HCT116 (cell line): ENCODE measurements around the gene FAT1. TPM values are rescaled to one million over a fixed set of nuclear protein-coding genes. Genes with fewer than 3 reads are reported as not detected.

Experiments used
- ATAC-seq: fragments of 200-7000 bp; cut with Tn5 transposase; 2 replicates; pipeline ENCODE4 v1.9.1; 2020; ENCODE audit warnings: mild to moderate bottlenecking, moderate library complexity
- BruUV-seq: library from RNA; stranded (reverse); fragments of 400-500 nt; replicated peaks from 2 replicates; lab custom pipeline; 2021; lab: Mats Ljungman, UMichigan
- CTCF ChIA-PET: fragments of 300-600 bp; sonication (Branson Sonifier 250); formaldehyde crosslinking; loops from one replicate; lab custom pipeline; 2021; ENCODE audit warnings: antibody characterized with exemption; lab: Charles Lee
- POLR2A ChIA-PET: fragments of 300-600, 350-600 bp; sonication (Branson Sonifier 250); formaldehyde crosslinking; loops from one replicate; lab custom pipeline; 2021; ENCODE audit warnings: antibody characterized with exemption; lab: Charles Lee
- RAD21 ChIA-PET, 2 experiments: fragments of 300-600 bp; sonication (Branson Sonifier 250); formaldehyde crosslinking; loops; one replicate each; lab custom pipeline; 2023; ENCODE audit warnings: low total read pairs in 2 of 2; ENCODE audit not compliant: uncharacterized antibody in 2 of 2, unreplicated experiment in 2 of 2, low non-redundant PET in 1 of 2; lab: Charles Lee
- DNase-seq: peaks from one replicate; pipeline ENCODE4 v3.0.0-alpha.2; 2010; ENCODE audit warnings: low read depth, low spot score
- H2AFZ ChIP-seq: fragments of 200-600 bp; shearing (Covaris generic), sonication (generic); 2 replicates; pipeline ENCODE4 v1.6.1; 2017; ENCODE audit warnings: low read depth, mixed run types, mixed read lengths, antibody characterized with exemption, low read length; ENCODE audit not compliant: poor library complexity, severe bottlenecking
- H3K27ac ChIP-seq: 2 replicates; pipeline ENCODE4 v1.5.1; 2012; ENCODE audit warnings: low read depth, low read length
- H3K27me3 ChIP-seq: fragments of 200-600 bp; sonication (generic); 2 replicates; pipeline ENCODE4 v1.6.1; 2016; ENCODE audit warnings: mixed run types, low read length, mixed read lengths; ENCODE audit not compliant: insufficient read depth
- H3K36me3 ChIP-seq, 2 experiments: fragments of 200-500 bp in 1 of 2; fragments of 200-600 bp in 1 of 2; sonication (Bioruptor generic) in 1 of 2; sonication (generic) in 1 of 2; 2 replicates each; pipeline versions ENCODE4 v1.5.1 to v1.6.1; 2014 to 2016; ENCODE audit warnings: low read length in 2 of 2, inconsistent platforms in 1 of 2, mixed read lengths in 1 of 2, mixed run types in 1 of 2; ENCODE audit not compliant: insufficient read depth in 2 of 2, control insufficient read depth in 1 of 2
- H3K4me1 ChIP-seq, 2 experiments: fragments of 200-600 bp in 1 of 2; sonication (generic) in 1 of 2; 2 replicates each; pipeline versions ENCODE4 v1.5.1 to v1.6.1; 2012 to 2017; ENCODE audit warnings: low read length in 2 of 2, inconsistent platforms in 1 of 2, mild to moderate bottlenecking in 1 of 2, mixed read lengths in 1 of 2, mixed run types in 1 of 2, moderate library complexity in 1 of 2; ENCODE audit not compliant: insufficient read depth in 2 of 2, control insufficient read depth in 1 of 2
- H3K4me2 ChIP-seq: fragments of 200-600 bp; sonication (generic); 2 replicates; pipeline ENCODE4 v1.6.1; 2017; ENCODE audit warnings: mixed run types, low read length, mixed read lengths
- H3K4me3 ChIP-seq, 2 experiments: fragments of 200-600 bp in 1 of 2; sonication (generic) in 1 of 2; replicated peaks in 1 of 2; 2 replicates each; pipeline ENCODE4 v1.5.1; 2011 to 2016; ENCODE audit warnings: low read length in 2 of 2, control low read depth in 1 of 2, low read depth in 1 of 2, mild to moderate bottlenecking in 1 of 2, mixed read lengths in 1 of 2, mixed run types in 1 of 2
- H3K79me2 ChIP-seq: fragments of 200-600 bp; sonication (generic); 2 replicates; pipeline ENCODE4 v1.6.1; 2017; ENCODE audit warnings: mild to moderate bottlenecking, mixed run types, low read length, moderate library complexity, mixed read lengths; ENCODE audit not compliant: insufficient read depth
- H3K9ac ChIP-seq: fragments of 200-600 bp; sonication (generic); 2 replicates; pipeline ENCODE4 v1.6.1; 2016; ENCODE audit warnings: low read length, mixed read lengths
- H3K9me2 ChIP-seq: fragments of 200-600 bp; sonication (generic), shearing (Covaris generic); 2 replicates; pipeline ENCODE4 v1.6.1; 2017; ENCODE audit warnings: mixed run types, mild to moderate bottlenecking, moderate library complexity; ENCODE audit not compliant: insufficient read depth
- H3K9me3 ChIP-seq, 2 experiments: fragments of 200-500 bp in 1 of 2; fragments of 200-600 bp in 1 of 2; sonication (Bioruptor generic) in 1 of 2; sonication (generic) in 1 of 2; 2 replicates each; pipeline ENCODE4 v1.6.1; 2014 to 2017; ENCODE audit warnings: low read length in 2 of 2, mixed read lengths in 2 of 2, inconsistent platforms in 1 of 2, low read depth in 1 of 2, mild to moderate bottlenecking in 1 of 2, mixed run types in 1 of 2, moderate library complexity in 1 of 2; ENCODE audit not compliant: control insufficient read depth in 1 of 2, insufficient read depth in 1 of 2
- H4K20me1 ChIP-seq: fragments of 200-600 bp; sonication (generic), shearing (Covaris generic); 2 replicates; pipeline ENCODE4 v1.6.1; 2017; ENCODE audit warnings: mixed run types, mild to moderate bottlenecking, moderate library complexity; ENCODE audit not compliant: insufficient read depth
- ATF3 ChIP-seq: IDR thresholded peaks from 2 replicates; pipeline ENCODE4 v1.6.1; 2012
- CBX3 ChIP-seq: IDR thresholded peaks from 2 replicates; pipeline ENCODE4 v1.6.1; 2012; ENCODE audit warnings: low read depth
- CEBPB ChIP-seq: IDR thresholded peaks from 2 replicates; pipeline ENCODE4 v1.6.1; 2012; ENCODE audit warnings: low read depth
- CTCF ChIP-seq, 3 experiments: fragments of 200-600 bp in 1 of 3; sonication (generic) in 1 of 3; IDR thresholded peaks in 2 of 3; conservative IDR thresholded peaks in 1 of 3; 2 replicates each; pipeline ENCODE4 v1.5.1; 2012 to 2017; ENCODE audit warnings: low read depth in 2 of 3, low read length in 2 of 3, antibody characterized with exemption in 1 of 3, borderline replicate concordance in 1 of 3, control low read depth in 1 of 3, mild to moderate bottlenecking in 1 of 3, mixed read lengths in 1 of 3, mixed run types in 1 of 3, moderate library complexity in 1 of 3; ENCODE audit not compliant: insufficient read depth in 1 of 3
- EGR1 ChIP-seq: IDR thresholded peaks from 2 replicates; pipeline ENCODE4 v1.6.1; 2012; ENCODE audit warnings: low read depth
- ELF1 ChIP-seq: IDR thresholded peaks from 2 replicates; pipeline ENCODE4 v1.6.1; 2012; ENCODE audit warnings: low read depth, borderline replicate concordance
- EZH2 ChIP-seq: fragments of 200-600 bp; sonication (generic); IDR thresholded peaks from 2 replicates; pipeline ENCODE4 v1.6.1; 2017; ENCODE audit warnings: antibody characterized with exemption, mixed run types
- EZH2phosphoT487 ChIP-seq: fragments of 200-600 bp; IDR thresholded peaks from 2 replicates; pipeline ENCODE4 v1.6.1; 2018; ENCODE audit warnings: antibody characterized with exemption, borderline replicate concordance
- FOSL1 ChIP-seq: IDR thresholded peaks from 2 replicates; pipeline ENCODE4 v1.6.1; 2012; ENCODE audit warnings: low read depth
- JUND ChIP-seq: IDR thresholded peaks from 2 replicates; pipeline ENCODE4 v1.6.1; 2012
- POLR2A ChIP-seq: IDR thresholded peaks from 2 replicates; pipeline ENCODE4 v1.7.0; 2011; ENCODE audit warnings: borderline replicate concordance; ENCODE audit not compliant: insufficient read depth, insufficient read length; ENCODE audit errors: extremely low read depth
- RAD21 ChIP-seq: IDR thresholded peaks from 2 replicates; pipeline ENCODE4 v1.6.1; 2012; ENCODE audit warnings: low read depth, mild to moderate bottlenecking
- SP1 ChIP-seq: IDR thresholded peaks from 2 replicates; pipeline ENCODE4 v1.6.1; 2012; ENCODE audit warnings: low read depth
- TCF7L2 ChIP-seq: IDR thresholded peaks from 2 replicates; pipeline ENCODE4 v1.7.0; 2011; ENCODE audit warnings: borderline replicate concordance, inconsistent platforms; ENCODE audit not compliant: insufficient read depth, insufficient read length; ENCODE audit errors: extremely low read depth
- YY1 ChIP-seq: IDR thresholded peaks from 2 replicates; pipeline ENCODE4 v1.6.1; 2011; ENCODE audit warnings: low read length, low read depth, moderate library complexity, mild to moderate bottlenecking; ENCODE audit not compliant: insufficient replicate concordance; ENCODE audit errors: extremely low read depth
- ZBTB33 ChIP-seq: IDR thresholded peaks from 2 replicates; pipeline ENCODE4 v1.6.1; 2011; ENCODE audit warnings: mild to moderate bottlenecking, low read length, moderate library complexity; ENCODE audit not compliant: insufficient replicate concordance; ENCODE audit errors: extremely low read depth
- ZFX ChIP-seq: fragments of 450-650 bp; IDR thresholded peaks from 2 replicates; pipeline ENCODE4 v1.6.1; 2017
- ZNF274 ChIP-seq: fragments of 200-500 bp; sonication (Bioruptor generic); IDR thresholded peaks from 2 replicates; pipeline ENCODE4 v1.6.1; 2014; ENCODE audit warnings: mild to moderate bottlenecking, low read depth, low read length, inconsistent platforms
- intact Hi-C: fragments of 100-400 bp; cut with micrococcal nuclease; formaldehyde crosslinking; loops from 2 replicates; pipeline ENCODE4 v1.10.0; 2022
- total RNA-seq: library from RNA; stranded (reverse); gene quantifications from one replicate; pipeline ENCODE4 v1.2.1, GENCODE V29; 2021; ENCODE audit not compliant: unreplicated experiment

Gene FAT1
- total RNA-seq, 1 experiment from 2014 or later, result 676 TPM

GRCh38 chr4:186560647-186561046 is 163.0 kb downstream of the FAT1 start:
- H3K9me3 ChIP-seq, result no peaks in the 10 kb centered on the region
- intact Hi-C loops, result no loop called here
- H2AFZ ChIP-seq, result no peak overlapping the region
- H3K27ac ChIP-seq, result no peak overlapping the region
- POLR2A ChIA-PET, result no interaction called here
- no peaks in the 10 kb centered on the region for H3K36me3 ChIP-seq
- no peak overlapping the region for H3K9ac ChIP-seq
- no peaks in the 10 kb centered on the region for H4K20me1 ChIP-seq
- CTCF ChIA-PET, result no interaction called here
- H3K4me3 ChIP-seq, result no peak overlapping the region
- no peak for ATAC-seq
- H3K4me2 ChIP-seq, result no peak overlapping the region
- H3K9me2 ChIP-seq, result no peaks in the 10 kb centered on the region
- TF ChIP-seq CTCF (IDR thresholded peaks at IDR 0.05 in 2 of 3, conservative IDR thresholded peaks at IDR 0.05 in 1 of 3; ENCODE audit: borderline replicate concordance in 1 of 3, insufficient read depth in 1 of 3, low read depth in 2 of 3, low read length in 2 of 3) (no peak), ZNF274 (no peak), FOSL1 (no peak), RAD21 (no peak), EZH2 (no peak), EGR1 (no peak), POLR2A (no peak), ZBTB33 (no peak), CBX3 (no peak), ELF1 (no peak), CEBPB (no peak), ZFX (no peak), TCF7L2 (no peak), ATF3 (no peak), SP1 (no peak), EZH2phosphoT487 (no peak), JUND (no peak), YY1 (no peak)
- TF ChIP-seq, all 23 proteins: peak for 0
- no peak for DNase-seq
- no TSS peak for BruUV-seq
- Histone ChIP-seq H3K4me1 (peaks cover 0 to 11% of the 10 kb centered on the region in 2 experiments; a peak in 1 of 4 replicates), H3K79me2 (no peaks in the 10 kb centered on the region), H3K27me3 (no peaks in the 10 kb centered on the region)
- RAD21 ChIA-PET, result no interaction called here
